Fibroblast of skin of left biceps (primary cell): Measurements from ENCODE around the gene HLA-DMA.
A peak's percentile ranks its signal among the peaks of the same experiment; 100 is the strongest.
"Not testable (repeated sequence)": the region's sequence is repeated elsewhere in the genome, so short reads cannot be mapped to it uniquely, and the experiment has no call there.

ENCODE experiments used
- DNase-seq, 2 experiments: peaks; one replicate each; pipeline ENCODE4 v3.0.0-alpha.2; 2013; ENCODE audit warnings: low read depth in 2 of 2

The HLA-DMA gene

DNA sequence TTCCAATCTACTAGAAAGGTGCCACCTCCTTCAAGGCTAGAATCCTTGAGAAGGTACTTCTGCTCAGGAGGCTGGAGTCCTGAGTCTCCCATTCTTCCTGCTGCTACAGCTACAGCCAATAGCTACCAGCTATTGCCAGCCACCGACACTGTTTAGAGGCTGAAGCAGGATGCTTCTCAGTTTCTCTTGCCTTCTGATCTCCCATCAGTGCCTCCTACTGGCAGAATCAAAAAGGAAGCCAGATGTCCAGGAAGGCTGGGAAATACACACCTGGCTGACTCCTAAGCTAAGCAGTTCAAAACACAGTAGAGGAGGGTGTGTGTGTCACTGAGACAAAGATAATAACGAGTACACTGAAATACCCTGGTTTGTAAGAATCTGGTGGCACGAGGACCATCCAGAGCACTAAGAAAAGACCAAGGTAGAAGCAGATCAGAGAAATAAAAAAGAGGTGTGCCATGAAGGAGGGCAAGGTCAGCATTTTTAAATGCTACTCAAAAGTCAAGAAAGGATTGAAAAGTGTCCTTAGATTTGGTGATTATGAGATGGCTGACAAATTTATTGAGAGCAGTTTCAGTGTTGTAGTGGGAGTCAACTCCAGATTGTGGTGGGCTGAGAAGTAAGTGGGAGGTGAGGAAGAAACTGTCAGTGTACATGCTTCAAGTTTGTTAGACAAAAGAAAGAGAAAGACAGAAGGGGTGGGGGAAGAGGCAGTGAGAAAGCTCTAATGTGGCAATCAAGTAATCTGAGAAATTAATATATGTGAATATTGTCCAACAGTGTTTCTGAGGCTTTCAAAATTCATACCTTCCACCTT, 2.3 kb upstream of the HLA-DMA start:
- DNase-seq: no peak

DNA sequence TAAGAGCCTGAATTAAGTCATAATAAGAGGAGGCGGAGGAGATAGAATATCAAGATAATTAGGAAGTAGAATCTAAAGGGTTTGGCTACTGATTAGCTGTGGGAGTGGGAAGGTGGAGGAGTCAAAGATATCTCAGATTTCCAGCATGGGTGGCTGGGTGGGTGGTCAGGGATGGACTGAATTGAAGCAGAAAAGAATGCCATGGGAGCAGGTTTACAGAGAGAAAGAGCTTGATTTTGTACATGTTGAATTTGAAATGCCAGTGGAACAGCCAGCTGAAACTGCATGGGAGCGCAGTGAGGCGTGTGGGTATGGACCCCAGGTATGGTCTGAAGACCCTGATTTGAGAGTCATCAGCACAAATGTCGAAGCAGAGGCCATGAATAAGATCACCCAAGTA, 1.4 kb upstream of the HLA-DMA start:
- no peak for DNase-seq

DNA sequence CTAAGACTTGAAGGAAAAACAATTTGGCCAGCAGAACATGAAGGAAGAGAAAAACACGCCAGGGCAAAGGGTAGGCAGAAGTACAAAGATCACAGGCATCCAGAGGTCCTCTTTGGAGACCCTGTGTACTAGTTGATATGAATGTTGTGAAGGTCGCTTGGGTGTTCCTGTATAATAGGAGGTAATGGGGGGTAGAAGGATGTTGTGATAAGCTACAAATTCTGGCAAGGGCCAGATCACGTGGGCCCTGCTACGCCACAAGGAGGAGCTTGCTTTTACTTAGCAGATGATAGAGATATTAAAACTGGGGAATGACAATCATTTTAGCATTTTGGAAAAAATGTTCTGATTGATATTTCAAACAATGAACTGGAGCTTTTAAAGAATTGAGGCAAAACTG, 878 bp upstream of the HLA-DMA start:
- no peak for DNase-seq

DNA sequence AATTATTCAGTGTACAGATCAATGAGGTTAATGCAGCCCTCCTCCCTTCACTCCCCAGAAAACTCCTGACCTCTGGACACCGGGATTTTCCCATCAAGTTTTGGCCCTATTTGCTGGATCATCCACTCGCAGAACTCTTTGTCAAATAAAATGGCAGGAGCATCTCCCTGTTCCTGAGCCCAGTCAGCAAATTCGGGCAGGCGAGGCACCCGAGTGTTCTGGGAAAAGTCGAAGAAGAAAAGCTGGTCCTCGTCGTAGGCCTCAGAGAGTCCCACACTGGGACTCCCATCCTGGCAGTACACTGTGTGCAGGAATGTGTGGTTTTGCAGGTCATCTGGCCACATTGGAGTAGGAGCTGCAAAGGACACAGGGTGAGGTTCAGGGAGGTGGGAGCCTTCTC, 2.4 kb downstream of the HLA-DMA start:
- DNase-seq: no peak

GRCh38 chr6:32950010-32950409, 2.9 kb downstream of the HLA-DMA start:
- DNase-seq: no peak

DNA sequence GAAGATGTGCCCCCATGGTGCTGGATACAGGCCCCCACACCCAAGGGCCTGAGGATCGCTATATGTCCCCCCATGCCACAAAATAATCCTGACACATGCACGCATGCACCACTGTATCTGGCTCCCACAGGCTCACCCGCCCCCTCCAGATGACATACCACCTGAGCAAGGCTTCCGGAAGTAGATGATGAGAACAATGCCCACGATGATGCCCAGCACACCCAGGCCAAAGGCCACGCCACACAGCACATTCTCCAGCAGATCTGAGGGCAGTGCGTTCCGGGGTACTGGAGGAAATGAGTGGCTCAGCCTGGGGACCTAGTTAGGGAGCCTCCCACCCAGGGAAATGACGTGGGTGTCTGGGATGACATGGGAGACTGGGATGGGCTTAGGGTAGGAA, 3.8 kb downstream of the HLA-DMA start:
- no peak for DNase-seq

GRCh38 chr6:32947552-32948465, 5.1 kb downstream of the HLA-DMA start:
- DNase-seq: peak in 1 of 2 experiments; percentile 9

DNA sequence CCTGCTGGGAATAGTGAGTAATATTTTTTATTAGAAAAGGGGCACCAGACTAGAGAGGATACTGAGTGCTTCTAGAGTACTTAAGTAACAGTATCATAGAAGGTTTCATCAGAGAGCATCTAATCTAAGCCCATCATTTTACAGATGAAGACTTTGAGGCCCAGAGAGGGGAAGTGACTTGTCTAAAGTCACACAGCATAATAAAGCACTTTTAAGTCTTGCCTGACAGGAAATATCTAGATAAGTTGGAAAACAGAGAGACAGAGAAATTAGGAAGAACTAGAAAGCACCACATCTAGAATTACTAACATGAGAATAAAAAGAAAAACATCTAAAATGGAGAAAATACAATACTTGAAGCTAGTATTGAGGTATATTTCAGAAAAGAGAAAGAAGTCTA, 6.0 kb downstream of the HLA-DMA start:
- DNase-seq: no peak

- no peak for DNase-seq
Measured at GRCh38 chr6:32945953-32946352, 6.9 kb downstream of the HLA-DMA start.

DNA sequence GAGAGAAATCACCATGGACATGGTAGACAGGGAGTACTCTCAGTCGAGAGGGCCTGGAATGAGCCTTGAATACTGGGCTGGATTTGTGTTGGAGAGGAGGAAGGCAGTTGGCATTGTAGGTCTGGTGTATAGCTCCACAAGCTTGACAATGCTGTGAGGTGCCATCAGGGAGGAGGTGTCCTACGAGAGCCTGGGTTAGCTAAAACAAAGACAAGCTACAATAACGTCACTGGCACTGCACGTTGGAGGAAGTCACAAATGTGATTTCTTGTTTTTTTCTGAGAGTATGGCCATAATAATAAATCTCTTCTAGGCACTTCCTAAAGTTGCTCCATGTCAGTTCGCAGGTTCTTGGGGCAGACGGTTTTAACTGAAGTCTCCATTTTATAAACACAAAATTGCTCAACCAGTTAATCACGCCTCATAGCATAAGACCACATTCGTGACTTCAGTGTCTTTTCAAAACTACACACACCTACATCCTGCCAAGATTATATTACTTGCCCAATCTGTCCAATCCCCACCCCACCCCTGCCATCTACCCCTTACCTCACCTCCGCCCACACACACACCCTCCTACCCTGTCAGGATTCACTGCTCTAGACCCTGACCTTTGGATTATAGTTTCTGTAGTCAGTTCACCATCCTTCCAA, 7.7 kb downstream of the HLA-DMA start:
- no peak for DNase-seq

DNA sequence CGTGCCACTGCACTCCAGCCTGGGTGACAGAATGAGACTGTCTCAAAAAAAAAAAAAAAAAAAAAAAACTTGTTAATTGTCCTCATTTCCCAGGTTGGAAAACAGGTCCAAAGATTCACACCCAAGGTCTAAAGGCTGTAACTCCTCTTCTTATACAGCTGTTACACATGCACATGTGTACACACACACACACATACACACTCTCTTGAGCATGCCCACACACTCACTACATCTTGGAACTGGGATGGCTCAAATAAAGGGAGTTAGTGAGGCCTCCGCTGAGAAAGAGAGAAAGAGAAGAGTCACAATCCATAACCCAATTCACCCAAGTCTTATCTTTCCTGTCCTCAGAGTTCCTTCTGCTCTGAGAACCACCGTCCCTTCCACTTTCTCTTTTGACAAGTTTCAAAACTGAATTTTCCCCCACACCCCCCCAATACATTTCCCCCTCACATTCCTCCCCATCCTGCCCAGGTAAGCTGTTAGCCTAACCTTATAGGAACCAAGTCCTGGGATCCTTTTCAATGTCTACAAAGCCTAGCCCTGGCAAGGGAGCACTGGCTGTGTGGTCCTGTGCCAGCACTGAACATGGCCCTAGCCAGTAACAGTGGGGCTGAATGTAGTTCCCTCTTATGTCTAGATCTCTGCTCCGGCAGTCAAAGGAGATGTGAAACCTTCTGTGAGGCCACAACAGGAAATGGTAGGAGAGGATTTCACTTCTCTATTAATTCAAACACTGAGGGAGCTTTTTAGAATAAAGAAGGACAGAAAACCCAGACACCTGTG, 8.8 kb downstream of the HLA-DMA start:
- no peak for DNase-seq

DNA sequence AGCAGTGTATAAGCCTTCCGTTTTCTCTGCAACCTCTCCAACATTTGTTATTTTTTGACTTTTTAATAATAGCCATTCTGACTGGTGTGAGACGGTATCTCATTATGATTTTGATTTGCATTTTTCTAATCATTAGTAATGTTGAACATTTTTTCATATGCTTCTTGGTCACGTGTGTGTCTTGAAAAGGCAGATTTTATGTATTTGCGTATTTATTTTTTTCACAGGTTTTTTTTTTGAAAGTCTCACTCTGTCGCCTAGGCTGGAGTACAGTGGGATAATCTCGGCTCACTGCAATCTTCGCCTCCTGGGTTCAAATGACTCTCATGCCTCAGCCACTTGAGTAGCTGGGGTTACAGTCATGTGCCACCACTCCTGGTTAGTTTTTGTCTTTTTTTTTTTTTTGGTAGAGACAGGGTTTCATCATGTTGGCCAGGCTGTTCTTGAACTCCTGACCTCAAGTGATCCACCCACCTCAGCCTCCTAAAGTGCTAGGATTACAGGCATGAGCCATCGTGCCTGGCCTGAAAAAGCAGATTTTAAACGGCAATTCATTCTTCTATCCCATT, 10.3 kb downstream of the HLA-DMA start:
- DNase-seq: not testable (repeated sequence)

GRCh38 chr6:32941214-32941768, 11.6 kb downstream of the HLA-DMA start:
- DNase-seq: no peak

GRCh38 chr6:32940656-32941213, 12.2 kb downstream of the HLA-DMA start, which contains the start of gene HLA-DMB:
Gene HLA-DMB, minus strand, starts transcription at chr6:32941028. Its CDS starts 221 bp downstream, at chr6:32940807.
- DNase-seq: no peak

DNA sequence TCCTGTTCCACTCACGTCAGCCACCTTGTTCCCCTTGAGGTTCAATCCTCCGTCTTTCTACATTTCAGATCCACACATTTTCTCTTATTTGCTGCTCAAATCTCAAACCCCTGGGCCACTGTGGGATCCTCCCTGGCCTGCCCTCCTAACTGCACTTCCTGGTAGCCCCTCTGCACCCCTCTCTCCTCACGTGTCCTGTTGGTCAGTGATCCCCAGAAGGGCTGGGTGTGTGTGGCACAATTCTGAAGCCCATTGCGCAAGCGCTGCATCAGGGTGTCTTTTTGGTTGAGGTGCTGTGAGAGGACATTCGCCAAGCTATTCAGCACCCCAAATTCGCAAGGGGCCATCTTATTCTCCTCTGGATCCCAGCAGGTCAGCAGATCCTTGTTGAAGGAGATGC, 14.4 kb downstream of the HLA-DMA start:
- no peak for DNase-seq

GRCh38 chr6:32937230-32937633, 15.7 kb downstream of the HLA-DMA start:
- DNase-seq: no peak

GRCh38 chr6:32936239-32937152, 16.4 kb downstream of the HLA-DMA start:
- DNase-seq: no peak

- no peak for DNase-seq
Measured at GRCh38 chr6:32935551-32936238, 17.2 kb downstream of the HLA-DMA start.

DNA sequence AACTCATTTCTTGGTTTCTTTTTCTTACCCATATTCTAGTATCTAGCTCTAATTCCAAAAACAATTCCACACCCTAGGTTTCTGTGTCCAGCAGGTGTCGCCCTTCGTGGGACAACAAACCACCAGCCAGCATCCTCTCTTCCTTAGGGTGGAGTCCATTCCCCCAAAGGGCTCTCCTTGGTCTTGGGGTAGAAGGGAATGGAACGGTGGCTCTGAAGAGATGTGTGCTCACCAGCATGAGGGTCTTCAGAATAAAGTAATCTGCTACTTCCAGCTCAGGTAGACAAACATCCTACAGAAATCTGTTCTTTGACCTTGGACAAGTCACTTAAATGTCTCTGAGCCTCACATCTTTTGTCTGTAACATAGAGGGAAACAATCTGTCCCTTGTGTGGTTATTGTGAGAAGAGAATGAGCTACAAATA, 19.2 kb downstream of the HLA-DMA start:
- peak; percentile 21 to 33 for DNase-seq
